Smooth muscle cell (in vitro differentiated cells): ENCODE measurements around the gene NFATC2IP. TPM values are rescaled to one million over a fixed set of nuclear protein-coding genes. Genes with fewer than 3 reads are reported as not detected.

Experiments used
- DNase-seq: peaks from one replicate; lab custom pipeline; 2025; ENCODE audit not compliant: unreplicated experiment; lab: John Stamatoyannopoulos, UW
- H2AFZ ChIP-seq: fragments of 200-600 bp; sonication (generic); 2 replicates; pipeline ENCODE4 v1.6.0; 2016; ENCODE audit warnings: antibody characterized with exemption, low read depth, mild to moderate bottlenecking
- H3F3A ChIP-seq: fragments of 200-600 bp; sonication (generic); 2 replicates; pipeline ENCODE4 v1.6.0; 2017; ENCODE audit warnings: antibody characterized with exemption, low read depth
- H3K27ac ChIP-seq: fragments of 200-600 bp; sonication (generic); 2 replicates; pipeline ENCODE4 v1.5.1; 2016; ENCODE audit warnings: low read depth, mild to moderate bottlenecking
- H3K27me3 ChIP-seq: fragments of 200-600 bp; sonication (generic); 2 replicates; pipeline ENCODE4 v1.6.1; 2016; ENCODE audit warnings: low read depth, mild to moderate bottlenecking
- H3K36me3 ChIP-seq: fragments of 200-600 bp; sonication (generic); 2 replicates; pipeline ENCODE4 v1.5.1; 2016; ENCODE audit warnings: low read depth
- H3K4me1 ChIP-seq: fragments of 200-600 bp; sonication (generic); 2 replicates; pipeline ENCODE4 v1.5.1; 2016; ENCODE audit warnings: low read depth
- H3K4me2 ChIP-seq: fragments of 200-600 bp; sonication (generic); 2 replicates; pipeline ENCODE4 v1.6.0; 2016; ENCODE audit warnings: mild to moderate bottlenecking
- H3K4me3 ChIP-seq: fragments of 200-600 bp; sonication (generic); 2 replicates; pipeline ENCODE4 v1.5.1; 2016; ENCODE audit warnings: mild to moderate bottlenecking
- H3K79me2 ChIP-seq: fragments of 200-600 bp; sonication (generic); 2 replicates; pipeline ENCODE4 v1.6.0; 2016; ENCODE audit warnings: low read depth, mild to moderate bottlenecking
- H3K9ac ChIP-seq: fragments of 200-600 bp; sonication (generic); 2 replicates; pipeline ENCODE4 v1.6.0; 2016; ENCODE audit warnings: low read depth
- H3K9me3 ChIP-seq: fragments of 200-600 bp; sonication (generic); replicated peaks from 2 replicates; pipeline ENCODE4 v1.5.1; 2016; ENCODE audit warnings: low read depth
- H4K20me1 ChIP-seq: fragments of 200-600 bp; sonication (generic); 2 replicates; pipeline ENCODE4 v1.6.0; 2016; ENCODE audit warnings: low read depth
- CTCF ChIP-seq: fragments of 200-600 bp; sonication (generic); IDR thresholded peaks from 2 replicates; pipeline ENCODE4 v1.5.1; 2017; ENCODE audit warnings: borderline replicate concordance, mild to moderate bottlenecking, antibody characterized with exemption; ENCODE audit not compliant: insufficient read depth, poor library complexity, severe bottlenecking
- WGBS: methylation state at CpG from one replicate; pipeline ENCODE4 v1.1.7; 2016; ENCODE audit warnings: low lambda C conversion rate; 5-methylcytosine and 5-hydroxymethylcytosine counted together
- polyA plus RNA-seq: library from polyadenylated mRNA; unstranded; fragments of >200 nt; fragmentation: Nextera tagmentation; extraction: Ambion mirVana; gene quantifications from 2 replicates; pipeline ENCODE4 v1.2.1, GENCODE V29; 2016
- total RNA-seq: library from RNA; depleted of rRNA; stranded (reverse); fragments of >200 nt; gene quantifications from 2 replicates; pipeline ENCODE4 v1.2.3, GENCODE V29; 2014

Gene NFATC2IP
- total and polyA plus RNA-seq, 2 experiments from 2014 or later: 13.1 to 19.0 TPM

GRCh38 chr16:29012913-29013553 is 62.3 kb downstream of the NFATC2IP start:
- Histone ChIP-seq H3K79me2 (no peaks in the 10 kb centered on the region), H3K9me3 (no peaks in the 10 kb centered on the region), H3K36me3 (no peaks in the 10 kb centered on the region), H3K4me2 (no peak overlapping the region), H3K9ac (no peak overlapping the region), H3K4me3 (no peak overlapping the region), H3K27ac (no peak overlapping the region), H3F3A (no peaks in the 10 kb centered on the region), H3K4me1 (no peaks in the 10 kb centered on the region), H3K27me3 (no peaks in the 10 kb centered on the region), H2AFZ (no peak overlapping the region), H4K20me1 (no peaks in the 10 kb centered on the region)
- no peak for TF ChIP-seq CTCF
- no peak for DNase-seq
- WGBS: 82% methylated on average over 9 of the region's 9 CpGs

GRCh38 chr16:29014561-29015069 is 63.9 kb downstream of the NFATC2IP start:
- Histone ChIP-seq H2AFZ (no peak overlapping the region), H3K27me3 (no peaks in the 10 kb centered on the region), H3K4me3 (no peak overlapping the region), H3K79me2 (no peaks in the 10 kb centered on the region), H3K4me1 (no peaks in the 10 kb centered on the region), H3K27ac (no peak overlapping the region), H3K9ac (no peak overlapping the region), H3K36me3 (no peaks in the 10 kb centered on the region), H3F3A (no peaks in the 10 kb centered on the region), H3K4me2 (no peak overlapping the region), H4K20me1 (no peaks in the 10 kb centered on the region), H3K9me3 (no peaks in the 10 kb centered on the region)
- no peak for TF ChIP-seq CTCF
- WGBS: 90% methylated on average over 3 of the region's 3 CpGs
- DNase-seq: no peak

Other genes starting within 250 kb of the NFATC2IP start
- 53.7 and 54.7 TPM in 2 replicates for gene EIF3C, start 239.5 kb upstream of the NFATC2IP start, total RNA-seq
- 277 and 320 TPM in 2 replicates for gene EIF3C, start 239.5 kb upstream of the NFATC2IP start, polyA plus RNA-seq
- 2.6 and 3.7 TPM in 2 replicates for gene NPIPB9, start 199.2 kb upstream of the NFATC2IP start, total RNA-seq
- 0.32 and 0.91 TPM in 2 replicates for gene NPIPB9, start 199.2 kb upstream of the NFATC2IP start, polyA plus RNA-seq
- 81.2 and 89.3 TPM in 2 replicates for gene ATXN2L, start 127.9 kb upstream of the NFATC2IP start, total RNA-seq
- gene ATXN2L, start 127.9 kb upstream of the NFATC2IP start, polyA plus RNA-seq: 93.3 and 108 TPM in 2 replicates
- 67.2 and 76.1 TPM in 2 replicates for gene TUFM, start 104.6 kb upstream of the NFATC2IP start, total RNA-seq
- gene TUFM, start 104.6 kb upstream of the NFATC2IP start, polyA plus RNA-seq: 191 and 200 TPM in 2 replicates
- 11.4 and 17.3 TPM in 2 replicates for gene SH2B1, start 87.1 kb upstream of the NFATC2IP start, total RNA-seq
- gene SH2B1, start 87.1 kb upstream of the NFATC2IP start, polyA plus RNA-seq: 17.3 and 18.8 TPM in 2 replicates
- 0.09 and 0.36 TPM in 2 replicates for gene ATP2A1, start 72.4 kb upstream of the NFATC2IP start, total RNA-seq
- gene ATP2A1, start 72.4 kb upstream of the NFATC2IP start, polyA plus RNA-seq: 0.87 and 1.2 TPM in 2 replicates
- 9.2 and 16.6 TPM in 2 replicates for gene RABEP2, start 25.7 kb upstream of the NFATC2IP start, total RNA-seq
- 14.5 and 14.7 TPM in 2 replicates for gene RABEP2, start 25.7 kb upstream of the NFATC2IP start, polyA plus RNA-seq
- gene CD19, start 19.0 kb upstream of the NFATC2IP start, total RNA-seq: not detected in 2 replicates
- not detected in 2 replicates for gene CD19, start 19.0 kb upstream of the NFATC2IP start, polyA plus RNA-seq
- 28.6 and 29.8 TPM in 2 replicates for gene SPNS1, start 23.8 kb downstream of the NFATC2IP start, total RNA-seq
- gene SPNS1, start 23.8 kb downstream of the NFATC2IP start, polyA plus RNA-seq: 109 and 113 TPM in 2 replicates
- gene LAT, start 34.1 kb downstream of the NFATC2IP start, total RNA-seq: 2.1 and 8.2 TPM in 2 replicates
- gene LAT, start 34.1 kb downstream of the NFATC2IP start, polyA plus RNA-seq: 3.2 and 3.5 TPM in 2 replicates